Omental fat pad (tissue), 4 donors: Measurements from ENCODE around the gene RAPGEF4. TPM values are rescaled to one million over a fixed set of nuclear protein-coding genes. Genes with fewer than 3 reads are reported as not detected.

Source experiments
- ATAC-seq: fragments of 150-250 bp; one replicate; pipeline ENCODE4 v1.9.1; 2016; ENCODE audit warnings: mild to moderate bottlenecking, moderate library complexity; ENCODE audit not compliant: low FRiP score
- DNase-seq: peaks from one replicate; pipeline ENCODE4 v3.0.0-alpha.2; 2019; ENCODE audit warnings: low spot score
- CTCF ChIP-seq, 3 donors: fragments of 450-650 bp; IDR thresholded peaks; one replicate each; pipeline ENCODE4 v1.5.1; 2016 to 2017; ENCODE audit warnings: antibody characterized with exemption in 3 of 3, mild to moderate bottlenecking in 3 of 3, moderate library complexity in 2 of 3
- total RNA-seq, 4 donors: library from RNA; depleted of rRNA; stranded (reverse); fragments of >200 nt; gene quantifications; one replicate each; pipeline ENCODE4 v1.1.0, GENCODE V29; 2016

RAPGEF4 gene
- total RNA-seq, 4 donors from 2014 or later = 11.7 to 25.6 (median 20.0) TPM

- ATAC-seq = no peak
- no peak for TF ChIP-seq CTCF (IDR thresholded peaks at IDR 0.05)
Measured at GRCh38 chr2:172753610-172754009, 18.0 kb downstream of the RAPGEF4 start.

GRCh38 chr2:172759441-172759840, 23.8 kb downstream of the RAPGEF4 start:
- TF ChIP-seq CTCF (IDR thresholded peaks at IDR 0.05) = no peak

More at GRCh38 chr2:172753610-172754009, 18.0 kb downstream of the RAPGEF4 start:
- DNase-seq = no peak

GRCh38 chr2:172761306-172761705, 25.7 kb downstream of the RAPGEF4 start:
- no peak for TF ChIP-seq CTCF (IDR thresholded peaks at IDR 0.05)
- no peak for ATAC-seq
- no peak for DNase-seq

More at GRCh38 chr2:172759441-172759840, 23.8 kb downstream of the RAPGEF4 start:
- no peak for ATAC-seq
- DNase-seq = no peak

GRCh38 chr2:172762574-172762973, 26.9 kb downstream of the RAPGEF4 start:
- ATAC-seq (no peak), DNase-seq (no peak)
- TF ChIP-seq CTCF (IDR thresholded peaks at IDR 0.05) = no peak

- no peak for TF ChIP-seq CTCF (IDR thresholded peaks at IDR 0.05)
- ATAC-seq = no peak
- DNase-seq = no peak
Measured at GRCh38 chr2:172763079-172763478, 27.4 kb downstream of the RAPGEF4 start.

- ATAC-seq (no peak), DNase-seq (no peak)
- TF ChIP-seq CTCF (IDR thresholded peaks at IDR 0.05) = no peak
Measured at GRCh38 chr2:172765662-172766061, 30.0 kb downstream of the RAPGEF4 start.

- DNase-seq = no peak
- ATAC-seq = no peak
- TF ChIP-seq CTCF (IDR thresholded peaks at IDR 0.05) = no peak
Measured at GRCh38 chr2:172768401-172768800, 32.8 kb downstream of the RAPGEF4 start.
